Measurements from ENCODE around the gene SSR3.

The SSR3 gene

GRCh38 chr3:156554515-156554841 is 439 bp downstream of the SSR3 start:
- peak overlapping the region; percentile 71 for H3K27ac ChIP-seq
- TF ChIP-seq ZFX (IDR thresholded peaks at IDR 0.05; ENCODE audit: borderline replicate concordance) = no peak
- TF ChIP-seq CTCF (IDR thresholded peaks at IDR 0.05) = no peak

GRCh38 chr3:156553705-156554356 is 1.1 kb downstream of the SSR3 start:
- H3K27ac ChIP-seq = peak overlapping the region; percentile 71; the same call in 1 of the 2 replicates
- no peak for TF ChIP-seq CTCF (IDR thresholded peaks at IDR 0.05)
- TF ChIP-seq ZFX (IDR thresholded peaks at IDR 0.05; ENCODE audit: borderline replicate concordance) = no peak

- no peak for TF ChIP-seq ZFX (IDR thresholded peaks at IDR 0.05; ENCODE audit: borderline replicate concordance)
- TF ChIP-seq CTCF (IDR thresholded peaks at IDR 0.05) = no peak
- no peak overlapping the region for H3K27ac ChIP-seq
Measured at GRCh38 chr3:156552973-156553372, 1.9 kb downstream of the SSR3 start.

GRCh38 chr3:156551746-156552145 is 3.2 kb downstream of the SSR3 start:
- TF ChIP-seq CTCF (IDR thresholded peaks at IDR 0.05) (no peak), ZFX (IDR thresholded peaks at IDR 0.05; ENCODE audit: borderline replicate concordance) (no peak)
- H3K27ac ChIP-seq = no peak overlapping the region

GRCh38 chr3:156551261-156551660 is 3.7 kb downstream of the SSR3 start:
- no peak for TF ChIP-seq ZFX (IDR thresholded peaks at IDR 0.05; ENCODE audit: borderline replicate concordance)
- no peak for TF ChIP-seq CTCF (IDR thresholded peaks at IDR 0.05)
- no peak overlapping the region for H3K27ac ChIP-seq

- H3K27ac ChIP-seq = no peak overlapping the region
- TF ChIP-seq CTCF (IDR thresholded peaks at IDR 0.05) (no peak), ZFX (IDR thresholded peaks at IDR 0.05; ENCODE audit: borderline replicate concordance) (no peak)
Measured at GRCh38 chr3:156548902-156549301, 6.0 kb downstream of the SSR3 start.

- TF ChIP-seq ZFX (IDR thresholded peaks at IDR 0.05; ENCODE audit: borderline replicate concordance) (no peak), CTCF (IDR thresholded peaks at IDR 0.05) (no peak)
- H3K27ac ChIP-seq = no peak overlapping the region
Measured at GRCh38 chr3:156548041-156548687, 6.8 kb downstream of the SSR3 start.
